ENCODE measurements around the gene ESPN. TPM values are rescaled to one million over a fixed set of nuclear protein-coding genes. Genes with fewer than 3 reads are reported as not detected.

Gene ESPN
- total RNA-seq, 6 donors from 2014 or later: 2.1 to 27.2 (median 4.8) TPM

DNA sequence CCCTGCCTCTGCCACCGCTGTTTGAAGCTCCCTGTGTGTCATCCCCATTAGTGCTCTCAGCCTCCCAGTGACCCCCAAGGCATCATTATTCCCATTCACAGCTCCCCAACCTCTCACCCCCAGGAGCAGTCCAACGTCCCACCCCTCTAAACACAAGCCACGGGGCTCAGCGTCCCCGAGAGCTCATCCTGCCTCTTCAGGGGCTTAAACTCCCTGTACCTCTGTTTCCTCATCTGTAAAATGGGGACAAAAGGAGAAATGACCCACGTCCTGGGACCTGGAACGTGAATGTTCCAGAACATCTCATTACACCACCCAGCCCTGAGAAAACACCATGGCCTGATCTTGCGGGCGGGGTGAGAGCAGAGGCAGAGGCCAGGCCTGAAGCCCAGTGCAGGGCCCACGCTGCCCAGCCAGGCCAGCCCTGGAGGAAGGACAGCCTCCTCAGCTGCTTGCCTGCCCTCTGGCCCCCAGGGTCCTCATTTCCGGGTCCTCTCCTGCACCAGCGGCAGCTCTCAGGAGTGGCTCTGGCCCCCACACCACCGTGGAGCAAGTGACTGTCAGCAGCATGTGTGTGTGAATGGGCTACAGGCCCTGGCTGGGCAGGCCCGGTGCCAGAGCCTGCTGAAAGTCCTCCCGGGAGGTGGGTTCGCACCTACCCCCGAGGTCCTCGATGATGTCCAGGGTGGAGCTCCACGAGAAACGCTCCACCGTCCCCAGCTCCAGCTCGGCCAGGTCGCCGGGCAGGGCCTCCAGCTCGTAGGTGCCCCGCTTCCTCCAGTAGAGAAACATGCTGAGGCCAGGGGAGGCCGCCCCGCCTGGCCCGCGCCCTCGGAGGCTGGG, 81.0 kb downstream of the ESPN start:
- Histone ChIP-seq H3K9me3 (no peaks in the 10 kb centered on the region), H3K4me1 (peaks cover 5 to 17% (median 10%) of the 10 kb centered on the region in 4 donors), H3K27ac (no peak overlapping the region), H3K4me3 (no peak overlapping the region), H3K36me3 (no peaks in the 10 kb centered on the region), H3K27me3 (no peaks in the 10 kb centered on the region)
- ATAC-seq (ENCODE audit: low FRiP score in 2 of 2) (no peak), DNase-seq (peak in 1 of 2 donors; percentile 79)
- WGBS, 2 donors: 69 to 92% methylated on average over 8 to 31 of the region's 31 CpGs
- TF ChIP-seq POLR2A (IDR thresholded peaks at IDR 0.05): no peak
- TF ChIP-seq CTCF (IDR thresholded peaks at IDR 0.05): no peak
- no peak for TF ChIP-seq EP300 (IDR thresholded peaks at IDR 0.05)

DNA sequence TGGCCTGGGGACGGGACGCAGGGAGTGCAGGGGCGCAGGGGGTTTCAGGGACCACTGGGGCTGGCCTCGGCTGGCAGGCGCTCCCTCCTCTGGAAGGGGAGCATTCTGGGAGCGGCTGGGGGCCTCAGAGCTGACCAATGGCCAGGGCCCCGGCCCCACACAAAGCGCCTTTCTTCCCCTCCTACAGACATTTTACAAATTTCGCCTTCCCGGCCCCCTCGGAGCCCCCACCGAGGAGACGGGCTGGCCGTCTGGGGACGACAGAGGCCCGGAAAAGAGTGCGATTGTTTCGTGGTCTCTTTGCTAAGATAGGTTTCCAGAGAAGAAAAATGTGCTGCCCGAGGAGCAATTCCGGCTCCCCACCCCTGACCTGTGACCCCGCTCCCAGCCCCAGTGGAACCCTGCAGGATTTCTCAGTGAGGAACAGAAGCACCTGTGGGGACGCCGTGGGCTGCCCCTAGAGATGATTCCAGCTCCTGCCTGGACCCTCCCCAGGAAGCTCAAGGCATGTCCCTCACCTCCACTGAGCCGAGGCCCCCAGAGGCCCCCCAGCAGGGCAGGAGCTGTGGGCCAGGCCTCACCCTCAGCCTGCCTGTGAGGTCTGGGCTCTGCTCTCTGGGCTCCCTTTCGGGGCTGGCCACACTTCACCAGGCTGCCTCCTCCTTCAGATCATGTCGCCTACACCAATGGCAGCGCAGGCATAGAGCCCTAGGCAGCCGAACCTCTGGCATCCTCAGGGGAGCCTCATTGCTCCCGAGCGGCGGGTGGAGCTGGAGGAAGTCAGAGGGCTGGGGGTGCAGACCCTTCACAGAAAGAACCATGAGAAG, 81.8 kb downstream of the ESPN start:
- Histone ChIP-seq H3K9me3 (no peaks in the 10 kb centered on the region), H3K27ac (no peak overlapping the region), H3K27me3 (no peaks in the 10 kb centered on the region), H3K4me3 (no peak overlapping the region), H3K4me1 (peaks cover 5 to 15% (median 10%) of the 10 kb centered on the region in 4 donors), H3K36me3 (no peaks in the 10 kb centered on the region)
- no peak for ATAC-seq (ENCODE audit: low FRiP score in 2 of 2)
- DNase-seq: peak in 1 of 2 donors; percentile 60
- TF ChIP-seq EP300 (IDR thresholded peaks at IDR 0.05): no peak
- TF ChIP-seq POLR2A (IDR thresholded peaks at IDR 0.05): no peak
- no peak for TF ChIP-seq POLR2AphosphoS5 (IDR thresholded peaks at IDR 0.05)
- no peak for TF ChIP-seq CTCF (IDR thresholded peaks at IDR 0.05)
- WGBS, 2 donors: 85 to 92% methylated on average over 19 to 31 of the region's 31 CpGs

GRCh38 chr1:6507037-6507428, 82.5 kb downstream of the ESPN start:
- Histone ChIP-seq H3K27me3 (no peaks in the 10 kb centered on the region), H3K4me3 (no peak overlapping the region), H3K4me1 (peaks cover under 1 to 10% (median 6%) of the 10 kb centered on the region in 4 donors), H3K36me3 (no peaks in the 10 kb centered on the region), H3K27ac (no peak overlapping the region), H3K9me3 (no peaks in the 10 kb centered on the region)
- ATAC-seq (ENCODE audit: low FRiP score in 2 of 2) (peak in 1 of 2 donors; percentile 30), DNase-seq (no peak)
- 64 to 83% methylated on average over 6 to 7 of the region's 7 CpGs for WGBS, 2 donors
- TF ChIP-seq POLR2AphosphoS5 (IDR thresholded peaks at IDR 0.05): no peak
- no peak for TF ChIP-seq POLR2A (IDR thresholded peaks at IDR 0.05)
- no peak for TF ChIP-seq CTCF (IDR thresholded peaks at IDR 0.05)
- no peak for TF ChIP-seq EP300 (IDR thresholded peaks at IDR 0.05)

DNA sequence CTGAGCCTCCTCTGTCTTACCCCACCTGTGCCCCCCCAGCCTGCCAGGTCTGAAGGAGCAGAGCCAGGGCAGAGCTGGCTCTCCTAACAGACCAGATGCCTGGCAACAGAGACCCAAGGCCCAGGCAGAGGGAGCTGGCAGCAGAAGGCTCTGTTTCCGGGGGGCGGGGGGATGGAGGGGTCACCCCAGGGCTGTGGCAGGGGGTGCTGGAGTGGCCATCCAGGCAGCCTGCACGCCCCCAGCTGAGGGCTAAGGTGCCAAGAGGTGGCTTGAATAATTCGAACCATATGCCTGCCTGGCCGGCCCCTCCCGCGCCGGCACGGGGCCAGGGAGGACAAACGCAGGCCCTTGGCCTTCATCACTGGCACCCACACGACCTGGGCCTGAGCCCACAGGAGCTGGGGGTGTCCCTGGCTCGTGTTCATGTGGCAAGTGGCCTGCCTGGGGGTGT, 82.9 kb downstream of the ESPN start:
- ATAC-seq (ENCODE audit: low FRiP score in 2 of 2): no peak
- no peaks in the 10 kb centered on the region for H3K27me3 ChIP-seq

More for the DNA sequence above, 82.9 kb downstream of the ESPN start:
- Histone ChIP-seq H3K36me3 (no peaks in the 10 kb centered on the region), H3K27ac (no peak overlapping the region), H3K9me3 (no peaks in the 10 kb centered on the region), H3K4me1 (peaks cover 0 to 6% (median 3%) of the 10 kb centered on the region in 4 donors), H3K4me3 (no peak overlapping the region)
- no peak for TF ChIP-seq POLR2AphosphoS5 (IDR thresholded peaks at IDR 0.05)
- no peak for TF ChIP-seq CTCF (IDR thresholded peaks at IDR 0.05)
- no peak for TF ChIP-seq POLR2A (IDR thresholded peaks at IDR 0.05)
- TF ChIP-seq EP300 (IDR thresholded peaks at IDR 0.05): no peak
- 70 to 82% methylated on average over 6 to 9 of the region's 12 CpGs for WGBS, 2 donors
- DNase-seq: peak in 1 of 2 donors; percentile 79

All from upper lobe of left lung (tissue), 6 donors.